ENCODE data around the gene NDUFS8.
A peak's percentile ranks its signal among the peaks of the same experiment; 100 is the strongest.

NDUFS8 gene

GRCh38 chr11:68009391-68010089, 20.9 kb upstream of the NDUFS8 start:
- DNase-seq (ENCODE audit: insufficient read length, low spot score) (no peak), FAIRE-seq (no peak)
- TF ChIP-seq POLR2A (IDR thresholded peaks at IDR 0.05; ENCODE audit: low read depth, low read length): no peak

GRCh38 chr11:68010090-68011041, 20.1 kb upstream of the NDUFS8 start, which contains the start of gene ALDH3B1:
TSS of gene ALDH3B1 (plus strand) at chr11:68010327. CDS start at chr11:68015298, 4,971 bp downstream.
- peak; percentile 89 for DNase-seq (ENCODE audit: insufficient read length, low spot score)
- peak; percentile 72 for TF ChIP-seq POLR2A (IDR thresholded peaks at IDR 0.05; ENCODE audit: low read depth, low read length)
- no peak for FAIRE-seq

- TF ChIP-seq POLR2A (IDR thresholded peaks at IDR 0.05; ENCODE audit: low read depth, low read length): no peak; the same call in 1 of the 2 replicates
- DNase-seq (ENCODE audit: insufficient read length, low spot score): no peak
- FAIRE-seq: no peak
These were observed 19.2 kb upstream of the NDUFS8 start for GRCh38 chr11:68011051-68011943.

GRCh38 chr11:68012044-68012842, 18.2 kb upstream of the NDUFS8 start:
- FAIRE-seq: no peak
- no peak for TF ChIP-seq POLR2A (IDR thresholded peaks at IDR 0.05; ENCODE audit: low read depth, low read length)
- DNase-seq (ENCODE audit: insufficient read length, low spot score): no peak

- FAIRE-seq (no peak), DNase-seq (ENCODE audit: insufficient read length, low spot score) (peak; percentile 88)
- 0 out of 2 replicates have a peak, but pooled peaks have one; percentile 26 for TF ChIP-seq POLR2A (IDR thresholded peaks at IDR 0.05; ENCODE audit: low read depth, low read length)
These were observed 17.5 kb upstream of the NDUFS8 start for GRCh38 chr11:68012843-68013610.

- DNase-seq (ENCODE audit: insufficient read length, low spot score) (no peak), FAIRE-seq (no peak)
- TF ChIP-seq POLR2A (IDR thresholded peaks at IDR 0.05; ENCODE audit: low read depth, low read length): no peak
These were observed 16.8 kb upstream of the NDUFS8 start for GRCh38 chr11:68013611-68014156.

- DNase-seq (ENCODE audit: insufficient read length, low spot score): peak; percentile 81
- TF ChIP-seq POLR2A (IDR thresholded peaks at IDR 0.05; ENCODE audit: low read depth, low read length): peak; percentile 33; the same call in 1 of the 2 replicates
- no peak for FAIRE-seq
These were observed 16.1 kb upstream of the NDUFS8 start for GRCh38 chr11:68014157-68014946.

- no peak for FAIRE-seq
- no peak for DNase-seq (ENCODE audit: insufficient read length, low spot score)
- TF ChIP-seq POLR2A (IDR thresholded peaks at IDR 0.05; ENCODE audit: low read depth, low read length): no peak; the same call in 1 of the 2 replicates
These were observed 15.5 kb upstream of the NDUFS8 start for GRCh38 chr11:68014947-68015447.

- no peak for FAIRE-seq
- no peak for TF ChIP-seq POLR2A (IDR thresholded peaks at IDR 0.05; ENCODE audit: low read depth, low read length)
These were observed 15.0 kb upstream of the NDUFS8 start for GRCh38 chr11:68015467-68015866.

GRCh38 chr11:68016161-68016903, 14.1 kb upstream of the NDUFS8 start:
- no peak for FAIRE-seq
- no peak for DNase-seq (ENCODE audit: insufficient read length, low spot score)
- TF ChIP-seq POLR2A (IDR thresholded peaks at IDR 0.05; ENCODE audit: low read depth, low read length): no peak

More at GRCh38 chr11:68015467-68015866, 15.0 kb upstream of the NDUFS8 start:
- no peak for DNase-seq (ENCODE audit: insufficient read length, low spot score)
